Effector CD4-positive, alpha-beta T cell (primary cell): ENCODE data around the gene FBXL13.
"Not testable (repeated sequence)": the region's sequence is repeated elsewhere in the genome, so short reads cannot be mapped to it uniquely, and the experiment has no call there.

ENCODE experiments used
- DNase-seq: peaks from one replicate; pipeline ENCODE4 v3.0.0-alpha.2; 2020

The FBXL13 gene

DNA sequence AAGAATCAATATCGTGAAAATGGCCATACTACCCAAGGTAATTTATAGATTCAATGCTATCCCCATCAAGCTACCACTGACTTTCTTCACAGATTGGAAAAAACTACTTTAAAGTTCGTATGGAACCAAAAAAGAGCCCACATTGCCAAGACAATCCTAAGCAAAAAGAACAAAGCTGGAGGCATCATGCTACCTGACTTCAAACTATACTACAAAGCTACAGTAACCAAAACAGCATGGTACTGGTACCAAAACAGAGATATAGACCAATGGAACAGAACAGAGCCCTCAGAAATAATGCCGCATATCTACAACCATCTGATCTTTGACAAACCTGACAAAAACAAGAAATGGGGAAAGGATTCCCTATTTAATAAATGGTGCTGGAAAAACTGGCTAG is 53.7 kb downstream of the FBXL13 start:
- not testable (repeated sequence) for DNase-seq

DNA sequence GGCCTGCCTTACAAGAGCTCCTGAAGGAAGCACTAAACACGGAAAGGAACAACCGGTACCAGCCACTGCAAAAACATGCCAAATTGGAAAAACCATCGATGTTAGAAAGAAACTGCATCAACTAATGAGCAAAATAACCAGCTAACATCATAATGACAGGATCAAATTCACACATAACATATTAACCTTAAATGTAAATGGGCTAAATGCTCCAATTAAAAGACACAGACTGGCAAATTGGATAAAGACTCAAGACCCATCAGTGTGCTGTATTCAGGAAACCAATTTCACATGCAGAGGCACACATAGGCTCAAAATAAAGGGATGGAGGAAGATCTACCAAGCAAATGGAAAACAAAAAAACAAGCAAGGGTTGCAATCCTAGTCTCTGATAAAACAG is 56.3 kb downstream of the FBXL13 start:
- not testable (repeated sequence) for DNase-seq

DNA sequence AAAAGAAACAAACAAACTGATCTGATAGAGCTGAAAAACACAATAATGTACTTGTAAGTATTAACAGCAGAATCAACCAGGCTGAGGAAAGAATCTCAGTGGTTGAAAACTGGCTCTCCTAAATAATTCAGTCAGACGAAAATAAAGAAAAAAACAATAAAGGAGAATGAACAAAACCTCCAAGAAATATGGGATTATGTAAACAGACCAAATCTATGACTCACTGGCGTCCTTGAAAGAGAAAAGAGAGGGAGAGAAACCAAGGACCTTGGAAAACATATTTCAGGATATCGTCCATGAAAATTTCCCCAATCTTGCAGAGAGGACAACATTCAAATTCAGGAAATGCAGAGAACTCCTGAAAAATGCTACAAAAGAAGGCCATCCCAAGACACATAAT is 62.9 kb downstream of the FBXL13 start:
- no peak for DNase-seq

DNA sequence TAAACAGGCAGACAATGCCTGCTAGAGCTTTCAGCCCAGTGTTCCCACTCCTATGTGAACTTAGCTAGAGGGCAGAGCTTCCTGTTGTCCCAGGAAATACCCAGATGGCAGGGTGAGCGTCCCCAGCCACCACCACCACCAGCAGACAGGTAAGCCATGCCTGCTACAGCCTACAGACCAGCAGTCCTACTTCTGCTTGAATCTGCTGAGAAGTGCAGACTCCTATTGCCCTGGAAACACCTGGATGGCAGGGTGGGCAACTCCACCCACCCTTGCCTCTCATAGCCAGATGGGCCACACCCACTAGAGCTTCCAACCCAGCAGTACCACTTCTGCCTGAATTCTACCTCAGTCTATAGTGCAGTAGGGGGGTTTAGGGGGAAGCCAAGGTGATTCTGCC is 64.4 kb downstream of the FBXL13 start:
- DNase-seq = no peak

DNA sequence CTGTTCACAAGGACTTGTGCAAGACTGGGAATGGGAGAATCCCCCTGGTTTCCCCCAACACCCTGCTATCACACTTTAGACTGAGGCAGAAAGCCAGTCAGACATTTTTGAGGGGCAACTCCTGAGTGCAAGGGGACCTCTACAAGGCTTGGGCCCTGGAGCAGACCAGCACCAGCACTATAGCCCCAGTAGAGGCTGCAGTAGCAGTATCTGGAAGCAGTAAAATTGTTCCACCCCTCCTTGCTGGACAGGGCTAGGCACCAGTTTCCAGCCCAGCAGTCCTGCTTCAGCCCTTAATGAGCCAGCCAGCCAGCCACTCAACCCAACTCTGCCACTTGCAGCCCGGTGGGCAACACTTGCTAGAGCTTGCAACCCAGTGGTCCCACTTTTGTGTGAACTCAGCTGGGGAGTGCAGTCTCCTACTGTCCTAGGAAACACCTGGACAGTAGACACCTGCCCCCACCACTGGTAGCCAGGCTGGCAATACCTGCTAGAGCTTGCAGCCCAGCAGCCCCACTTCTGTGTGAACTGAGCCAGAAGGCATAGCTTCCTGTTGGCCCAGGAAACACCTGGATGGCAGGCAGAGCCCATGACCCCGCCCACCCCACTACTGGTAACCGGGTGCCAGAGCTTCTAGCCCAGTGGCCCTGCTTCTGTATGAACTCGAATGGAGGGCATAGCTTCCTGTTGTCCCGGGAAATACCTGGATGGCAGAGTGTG is 65.0 kb downstream of the FBXL13 start:
- DNase-seq = no peak

DNA sequence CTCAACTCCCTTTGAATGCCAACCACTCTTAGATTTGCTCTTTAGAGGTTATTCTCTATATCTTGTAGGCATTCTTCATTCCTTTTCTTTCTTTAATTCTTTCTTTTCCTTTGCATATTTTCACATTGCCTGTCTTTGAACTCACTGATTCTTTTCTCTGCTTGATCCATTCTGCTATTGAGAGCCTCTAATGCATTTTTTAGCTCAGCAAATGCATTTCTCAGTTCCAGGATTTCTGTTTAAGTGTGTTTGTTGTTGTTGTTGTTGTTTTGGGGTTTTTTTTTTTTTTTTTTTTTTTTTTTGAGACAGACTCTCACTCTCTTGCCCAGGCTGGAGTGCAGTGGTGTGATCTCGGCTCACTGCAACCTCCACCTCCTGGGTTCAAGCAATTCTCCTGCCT is 71.6 kb downstream of the FBXL13 start:
- no peak for DNase-seq

DNA sequence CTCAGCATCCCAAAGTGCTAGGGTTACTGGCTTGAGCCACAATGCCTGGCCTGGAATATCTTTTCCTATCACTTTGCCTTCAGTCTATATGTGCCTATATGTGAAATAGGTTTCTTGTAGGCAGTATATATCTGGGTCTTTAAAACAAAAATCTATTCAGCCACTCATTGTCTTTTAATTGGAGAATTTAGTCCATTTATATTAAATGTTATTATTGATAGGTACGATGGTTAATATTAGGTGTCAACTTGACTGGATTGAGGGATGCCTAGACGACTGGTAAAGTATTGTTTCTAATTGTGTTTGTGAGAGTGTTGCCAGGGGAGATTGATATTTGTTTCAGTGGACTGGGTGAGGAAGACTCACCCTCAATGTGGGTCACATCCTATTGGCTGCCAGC is 73.4 kb downstream of the FBXL13 start:
- DNase-seq = no peak

DNA sequence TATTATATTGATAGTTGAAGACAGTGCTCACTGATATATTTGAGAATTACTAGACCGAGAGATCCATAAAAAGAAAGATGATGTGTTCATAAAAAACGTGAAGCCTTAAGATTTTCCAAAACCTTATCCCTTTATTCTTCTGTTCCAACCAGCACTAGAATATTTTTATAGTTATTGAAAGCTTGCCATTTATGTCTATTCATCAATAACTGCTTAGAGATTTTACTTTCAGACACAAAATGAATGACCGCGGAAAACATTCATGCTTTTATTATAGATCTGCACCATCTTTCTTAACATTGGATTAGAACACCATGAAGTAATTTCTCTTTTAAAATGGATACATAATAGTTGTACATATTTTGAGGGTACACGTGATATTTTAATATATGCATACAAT is 77.6 kb downstream of the FBXL13 start:
- DNase-seq = no peak

DNA sequence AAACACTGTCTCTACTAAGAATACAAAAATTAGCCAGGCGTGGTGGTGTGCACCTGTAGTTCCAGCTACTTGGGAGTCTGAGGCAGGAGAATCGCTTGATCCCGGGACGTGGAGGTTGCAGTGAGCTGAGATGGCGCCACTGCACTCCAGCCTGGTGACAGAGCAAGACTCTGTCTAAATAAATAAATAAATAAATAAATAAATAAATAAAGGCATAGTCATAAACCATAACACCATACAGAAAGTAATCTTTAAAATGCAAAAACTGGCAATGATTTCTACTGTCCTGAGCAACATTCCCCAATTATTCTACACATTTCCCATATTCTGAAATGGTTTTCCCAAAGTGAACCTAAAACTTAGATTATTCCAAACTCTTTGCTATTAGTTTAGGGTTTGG is 79.0 kb downstream of the FBXL13 start:
- DNase-seq = not testable (repeated sequence)

DNA sequence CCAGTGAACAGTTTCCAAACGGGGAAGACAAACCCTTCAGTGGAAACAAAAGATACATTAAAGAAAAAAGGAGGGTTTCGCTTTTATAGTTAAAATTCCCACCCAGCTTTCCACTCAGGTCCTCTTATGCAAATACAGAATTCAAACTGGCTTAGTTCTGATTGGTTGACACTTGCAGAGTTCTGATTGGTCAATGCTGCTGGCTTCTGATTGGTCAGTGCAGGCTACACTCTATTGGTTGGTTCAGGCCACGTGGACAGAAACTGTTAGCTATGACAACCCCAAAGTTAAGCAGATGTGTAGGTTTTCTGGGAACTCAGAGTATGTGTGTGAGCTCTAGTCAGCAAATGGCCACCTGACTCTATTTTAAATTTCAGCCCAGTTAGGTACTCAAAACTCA is 80.0 kb downstream of the FBXL13 start:
- no peak for DNase-seq

DNA sequence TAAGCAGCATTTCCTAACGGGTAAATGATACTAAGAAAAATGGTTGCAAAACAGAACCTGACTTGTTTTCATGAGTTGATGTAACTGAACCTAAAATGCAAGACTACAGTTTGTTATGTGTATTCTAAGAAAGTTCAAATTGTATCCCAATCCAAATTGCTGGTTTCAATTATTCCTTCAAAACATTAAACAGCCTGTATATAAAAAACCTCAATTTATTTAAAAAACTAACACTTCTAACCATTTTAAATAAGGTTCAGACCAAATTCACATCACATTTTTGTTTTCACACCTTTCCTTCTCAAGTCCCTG is 80.9 kb downstream of the FBXL13 start:
- DNase-seq = no peak

DNA sequence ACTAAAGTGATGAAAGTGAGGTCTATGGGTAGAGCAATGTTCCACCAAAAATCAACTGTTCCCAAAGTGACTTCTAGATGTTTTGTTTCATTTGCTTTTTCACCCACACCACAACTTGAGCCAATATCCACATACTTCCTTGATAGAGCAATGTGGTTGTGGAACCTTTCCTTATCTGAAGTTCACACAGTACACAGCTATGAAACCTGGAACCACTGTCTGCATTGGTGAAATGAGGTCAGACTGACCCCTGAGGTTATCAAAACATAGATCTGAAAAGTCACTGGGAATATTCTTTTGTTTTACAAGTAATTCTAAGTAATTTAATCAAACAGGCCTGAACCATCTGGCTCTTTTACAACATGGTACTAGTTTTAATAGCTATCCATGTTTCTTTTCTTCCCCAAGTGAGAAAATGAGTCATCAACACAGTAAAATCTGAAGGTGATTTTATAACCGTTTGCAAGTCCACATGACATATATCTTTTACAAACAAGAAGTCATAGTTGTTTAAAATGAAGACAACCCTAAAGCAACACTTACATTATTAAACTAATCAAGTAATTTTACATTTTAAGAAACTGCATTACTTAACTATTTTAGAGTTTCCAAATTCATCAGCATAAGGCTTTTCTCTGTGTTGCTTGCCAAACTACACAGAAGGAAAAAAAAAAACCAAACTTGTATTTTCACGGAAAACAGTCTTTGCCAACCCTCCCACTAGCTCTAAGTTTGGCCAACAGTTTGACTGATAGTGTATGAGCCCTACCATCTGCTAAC is 81.5 kb downstream of the FBXL13 start:
- DNase-seq = no peak

DNA sequence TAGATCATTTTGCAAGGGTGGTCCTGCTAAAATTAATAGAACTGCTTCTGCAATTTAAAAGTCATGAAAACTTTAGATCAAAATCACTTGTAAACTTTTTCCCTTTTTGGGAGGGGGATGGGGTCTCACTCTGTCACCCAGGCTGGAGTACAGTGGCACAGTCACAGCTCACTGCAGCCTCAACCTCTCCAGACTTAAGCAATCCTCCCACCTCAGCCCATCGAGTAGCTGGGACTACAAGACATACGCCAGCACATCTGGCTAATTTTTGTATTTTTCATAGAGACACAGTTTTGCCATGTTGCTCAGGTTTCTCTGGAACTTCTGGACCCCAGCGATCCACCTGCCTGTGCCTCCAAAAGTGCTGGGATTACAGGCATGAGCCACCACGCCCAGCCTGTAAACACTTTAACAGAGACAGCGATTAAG is 82.1 kb downstream of the FBXL13 start:
- no peak for DNase-seq

DNA sequence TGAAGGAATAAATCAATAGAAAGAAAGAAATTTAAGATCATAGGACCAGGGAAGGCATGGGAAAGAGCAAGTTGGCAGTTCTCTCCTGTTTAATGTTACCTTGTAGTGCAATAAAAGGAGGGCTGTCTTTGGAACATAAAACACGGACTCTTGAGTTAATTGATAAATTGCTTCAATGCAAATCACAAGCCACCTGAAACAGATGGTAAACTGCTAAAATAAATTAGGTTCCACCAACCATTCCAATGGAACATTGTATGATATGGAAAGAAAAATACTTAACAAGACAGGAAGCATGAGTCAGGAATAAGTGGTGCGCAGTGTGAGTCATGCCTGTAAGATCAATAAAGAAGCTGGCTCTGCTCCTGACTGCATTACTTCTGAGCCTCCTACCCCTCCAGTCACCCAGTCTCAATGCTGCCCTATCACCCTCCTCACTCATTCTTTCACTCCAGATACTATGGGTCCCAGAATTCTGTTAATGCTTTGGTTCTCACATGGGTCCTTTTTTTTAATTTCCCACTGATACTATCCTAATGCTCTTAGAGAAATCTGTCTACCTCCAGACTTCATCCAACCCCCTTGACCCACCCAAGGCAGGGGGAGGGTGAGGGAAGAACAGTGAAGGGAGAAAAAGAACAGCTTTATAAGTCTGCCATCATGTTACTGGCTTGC is 82.9 kb downstream of the FBXL13 start:
- no peak for DNase-seq

DNA sequence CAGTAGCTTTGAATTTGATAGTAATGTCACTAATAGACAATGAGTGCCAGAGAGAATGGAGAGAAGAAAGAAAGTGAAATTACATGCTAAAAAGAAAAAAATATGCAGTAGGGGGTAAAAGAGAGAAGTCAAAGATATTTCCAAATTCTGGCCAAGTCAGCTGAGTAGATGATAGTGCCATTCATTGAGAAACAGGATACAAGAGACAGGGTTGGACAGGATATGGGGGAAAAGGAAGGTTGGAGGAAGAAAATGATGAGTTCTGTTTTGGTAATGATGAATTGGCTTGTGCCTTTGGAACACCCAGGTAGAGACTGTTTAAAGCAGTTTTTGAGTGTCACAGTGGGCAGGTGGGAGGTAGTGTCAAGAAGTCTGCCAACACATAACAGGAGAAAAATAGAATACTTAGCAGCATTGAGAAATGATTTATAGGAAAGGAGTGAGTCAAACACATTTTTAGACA is 83.5 kb downstream of the FBXL13 start:
- DNase-seq = no peak

DNA sequence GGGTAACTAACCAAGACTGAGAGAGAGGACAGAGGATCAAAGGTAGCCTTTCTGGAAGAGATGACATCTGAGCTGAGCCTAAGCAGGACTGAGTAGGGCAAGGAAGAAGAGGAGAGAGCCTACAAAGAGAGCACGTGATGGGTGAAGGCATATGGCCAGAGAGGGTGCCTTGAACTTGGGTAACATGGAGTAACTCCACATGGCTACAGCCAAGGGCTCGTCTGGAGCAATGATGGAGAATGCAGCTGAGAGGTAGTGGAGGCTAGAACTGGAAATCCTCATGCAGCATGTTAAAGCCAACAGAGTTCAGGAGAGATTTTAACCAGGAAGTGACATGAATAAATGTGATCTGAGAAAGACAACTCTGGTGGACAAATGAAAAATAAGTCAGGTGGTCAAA is 84.0 kb downstream of the FBXL13 start:
- DNase-seq = no peak

DNA sequence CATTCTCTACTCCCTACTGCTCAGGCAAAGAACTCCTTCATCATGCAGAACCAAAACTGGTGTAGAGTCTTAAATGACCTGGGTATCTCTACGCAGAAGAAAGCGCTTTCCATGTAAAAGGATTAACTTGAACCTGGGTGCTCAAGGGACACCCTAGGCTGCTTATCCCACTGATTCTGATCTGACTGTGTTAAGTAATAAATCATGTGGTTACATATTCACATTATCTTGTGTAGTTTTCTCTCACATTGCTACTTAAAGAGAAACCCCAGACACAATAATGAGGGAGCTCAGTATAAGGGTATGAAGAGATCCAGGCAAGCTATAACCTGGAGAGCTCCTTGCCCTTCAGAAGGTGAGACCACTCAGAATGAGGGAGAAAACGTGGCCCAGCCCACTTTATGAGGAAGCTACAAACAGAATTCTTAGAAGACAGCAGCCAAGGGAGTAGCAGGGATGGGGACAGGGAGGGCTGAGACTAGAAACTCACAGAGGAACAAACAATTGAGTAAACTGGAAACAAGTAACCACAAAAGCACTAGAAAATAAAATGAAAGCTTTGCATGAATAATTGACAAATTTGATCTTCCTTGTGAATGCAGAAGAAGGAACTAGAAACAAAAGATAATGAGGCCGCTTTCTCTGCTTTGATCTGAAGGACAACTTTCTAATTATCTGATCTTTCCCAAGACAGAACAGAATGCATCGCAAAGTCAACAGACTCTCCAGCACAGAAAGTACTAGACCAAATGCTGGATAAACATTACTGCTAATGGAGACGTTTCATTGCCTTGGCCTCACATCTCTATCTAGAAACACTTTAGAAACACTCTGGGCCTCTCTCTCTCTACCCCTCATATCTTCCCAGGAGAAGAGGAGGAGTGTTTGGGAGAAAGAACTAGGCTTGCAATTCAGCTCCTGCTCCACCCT is 85.7 kb downstream of the FBXL13 start:
- no peak for DNase-seq

DNA sequence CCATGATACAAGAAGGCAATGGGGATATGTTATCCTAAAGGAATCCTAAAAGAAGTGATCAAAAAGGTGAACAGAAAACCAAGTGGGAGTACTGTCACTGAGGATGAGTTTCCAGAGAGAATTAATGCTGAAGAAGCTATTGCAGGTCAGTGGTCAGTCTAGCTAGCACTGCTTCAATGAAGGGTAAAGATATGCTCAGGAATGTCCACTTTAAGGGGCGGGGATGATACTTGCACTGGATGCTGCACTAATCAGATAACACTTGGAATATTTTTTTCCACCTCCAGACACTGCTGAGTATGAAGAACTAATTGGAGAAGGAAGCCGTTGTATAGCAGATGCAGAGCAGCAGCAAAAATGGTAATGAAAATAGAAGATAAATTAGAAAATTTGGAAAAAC is 86.5 kb downstream of the FBXL13 start:
- no peak for DNase-seq

DNA sequence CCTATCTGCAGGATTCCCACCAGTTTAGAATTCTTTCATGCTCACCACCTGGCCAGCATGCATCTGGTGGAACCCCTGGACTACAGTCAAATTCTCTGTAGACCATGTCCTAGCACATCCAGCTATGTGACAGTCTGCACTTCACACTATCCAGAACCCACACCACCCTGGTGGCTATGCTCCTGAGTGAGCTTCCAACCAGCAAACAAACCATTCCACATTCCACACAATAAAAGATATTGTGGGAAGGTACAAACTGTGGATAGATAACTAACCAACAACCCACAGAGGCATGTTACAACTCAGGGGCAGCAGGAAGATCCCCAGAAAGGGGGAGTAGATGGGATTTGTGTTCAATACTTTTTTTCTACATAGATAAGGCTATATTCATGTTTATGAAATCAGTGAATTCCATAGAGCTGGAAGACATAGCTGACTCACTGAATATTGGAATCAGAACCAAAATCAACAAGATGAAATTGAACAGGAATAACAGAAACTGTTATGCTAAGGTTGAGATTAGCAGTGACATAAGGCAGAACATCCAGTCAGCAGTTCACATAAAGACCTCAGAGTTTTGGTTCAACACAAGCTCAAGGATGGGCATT is 89.3 kb downstream of the FBXL13 start:
- no peak for DNase-seq

DNA sequence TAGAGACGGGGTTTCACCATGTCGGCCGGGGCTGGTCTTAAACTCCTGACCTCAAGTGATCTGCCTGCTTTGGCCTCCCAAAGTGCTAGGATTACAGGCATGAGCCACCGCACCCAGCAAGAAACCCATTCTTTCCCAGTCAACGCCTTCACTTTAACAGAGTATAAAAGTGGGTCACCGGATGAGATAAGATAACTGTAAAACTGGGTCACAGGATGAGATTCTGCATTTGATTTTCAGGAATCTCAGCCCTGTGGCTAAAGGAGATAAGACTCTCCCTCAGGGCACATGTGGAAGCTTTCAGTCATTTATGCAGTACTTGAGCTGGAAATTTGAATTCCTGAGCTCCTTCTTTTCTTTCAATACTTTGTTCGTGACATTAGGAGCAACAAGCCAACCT is 91.0 kb downstream of the FBXL13 start:
- DNase-seq = no peak

DNA sequence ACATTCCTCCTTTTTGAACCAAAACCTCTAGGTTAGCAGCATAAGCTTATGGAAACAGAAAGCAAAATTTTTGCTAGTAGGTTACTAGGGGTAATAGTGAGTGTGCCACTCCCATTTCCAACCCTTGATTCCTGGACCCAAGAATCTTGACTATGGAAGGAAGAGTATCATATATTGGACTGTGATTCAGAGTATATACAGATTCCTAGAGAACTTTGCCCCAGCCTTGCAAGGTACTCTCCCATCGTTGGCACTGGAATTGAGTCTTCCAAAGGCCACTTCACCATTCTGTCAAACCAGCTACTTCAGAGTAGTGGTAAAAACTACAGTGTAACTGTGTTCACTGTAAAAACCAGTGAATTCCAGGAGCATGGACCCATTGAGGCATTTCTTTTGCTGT is 92.4 kb downstream of the FBXL13 start:
- DNase-seq = no peak

DNA sequence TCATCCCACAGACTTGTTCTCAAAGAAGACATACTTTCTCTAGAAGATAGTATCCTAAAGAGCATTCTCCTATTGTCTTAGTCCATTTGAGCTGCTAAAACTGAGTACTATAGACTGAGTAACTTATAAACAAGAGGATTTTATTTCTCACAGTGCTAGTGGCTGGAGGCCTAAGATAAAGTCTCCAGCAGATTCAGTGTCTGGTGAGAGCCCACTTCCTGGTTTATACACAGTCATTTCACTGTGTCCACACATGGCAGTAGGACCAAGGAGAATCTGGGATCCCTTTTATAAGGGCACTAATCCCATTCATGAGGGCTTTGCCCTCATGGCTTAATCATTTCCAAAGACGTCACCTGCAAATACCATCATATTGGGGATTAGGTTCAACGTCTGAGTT is 93.1 kb downstream of the FBXL13 start:
- DNase-seq = no peak
